Measurements from ENCODE around the gene PPTC7. TPM values are rescaled to one million over a fixed set of nuclear protein-coding genes. Genes with fewer than 3 reads are reported as not detected.
"Not testable (repeated sequence)": the region's sequence is repeated elsewhere in the genome, so short reads cannot be mapped to it uniquely, and the experiment has no call there.

Gene PPTC7
- total RNA-seq, 4 donors from 2014 or later, result 3.6 to 34.1 (median 21.1) TPM

DNA sequence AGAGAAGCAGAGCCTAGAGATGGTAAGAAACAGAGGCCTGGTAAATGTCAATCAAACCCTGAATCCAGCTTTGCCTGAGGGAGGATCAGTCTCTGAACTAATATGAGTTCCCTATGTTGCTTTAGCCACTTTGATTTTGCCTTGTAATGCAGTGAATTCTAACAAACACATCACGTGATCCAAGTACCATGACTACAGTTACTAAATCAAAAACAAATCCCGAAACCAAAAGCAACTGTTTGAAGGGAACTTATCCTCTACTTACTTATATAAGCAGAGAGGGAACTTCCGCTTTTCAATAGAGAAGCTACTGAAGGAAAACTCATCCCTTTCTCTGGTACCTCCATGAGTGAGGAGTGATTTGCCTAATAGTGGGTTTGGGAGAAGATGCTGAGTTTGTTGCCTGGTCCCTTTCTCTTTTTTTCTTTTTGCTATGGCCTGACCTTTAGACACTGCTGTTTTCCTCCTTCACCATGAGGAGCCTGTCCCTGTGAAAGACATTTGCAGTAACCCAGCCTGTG is 7.7 kb upstream of the PPTC7 start:
- Histone ChIP-seq H3K9me3 (no peaks in the 10 kb centered on the region), H3K36me3 (no peaks in the 10 kb centered on the region), H3K4me1 (no peaks in the 10 kb centered on the region), H3K27ac (peak overlapping the region; percentile 66 to 68), H3K4me3 (no peak overlapping the region), H3K27me3 (no peaks in the 10 kb centered on the region)
- intact Hi-C loops (cut with DNase I; ENCODE audit: low total_unique reads), result no loop called here
- TF ChIP-seq, protein P1, sequence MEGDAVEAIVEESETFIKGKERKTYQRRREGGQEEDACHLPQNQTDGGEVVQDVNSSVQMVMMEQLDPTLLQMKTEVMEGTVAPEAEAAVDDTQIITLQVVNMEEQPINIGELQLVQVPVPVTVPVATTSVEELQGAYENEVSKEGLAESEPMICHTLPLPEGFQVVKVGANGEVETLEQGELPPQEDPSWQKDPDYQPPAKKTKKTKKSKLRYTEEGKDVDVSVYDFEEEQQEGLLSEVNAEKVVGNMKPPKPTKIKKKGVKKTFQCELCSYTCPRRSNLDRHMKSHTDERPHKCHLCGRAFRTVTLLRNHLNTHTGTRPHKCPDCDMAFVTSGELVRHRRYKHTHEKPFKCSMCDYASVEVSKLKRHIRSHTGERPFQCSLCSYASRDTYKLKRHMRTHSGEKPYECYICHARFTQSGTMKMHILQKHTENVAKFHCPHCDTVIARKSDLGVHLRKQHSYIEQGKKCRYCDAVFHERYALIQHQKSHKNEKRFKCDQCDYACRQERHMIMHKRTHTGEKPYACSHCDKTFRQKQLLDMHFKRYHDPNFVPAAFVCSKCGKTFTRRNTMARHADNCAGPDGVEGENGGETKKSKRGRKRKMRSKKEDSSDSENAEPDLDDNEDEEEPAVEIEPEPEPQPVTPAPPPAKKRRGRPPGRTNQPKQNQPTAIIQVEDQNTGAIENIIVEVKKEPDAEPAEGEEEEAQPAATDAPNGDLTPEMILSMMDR (IDR thresholded peaks at IDR 0.05), result no peak
- no peak for TF ChIP-seq POLR2A (IDR thresholded peaks at IDR 0.05)
- DNase-seq, result no peak

DNA sequence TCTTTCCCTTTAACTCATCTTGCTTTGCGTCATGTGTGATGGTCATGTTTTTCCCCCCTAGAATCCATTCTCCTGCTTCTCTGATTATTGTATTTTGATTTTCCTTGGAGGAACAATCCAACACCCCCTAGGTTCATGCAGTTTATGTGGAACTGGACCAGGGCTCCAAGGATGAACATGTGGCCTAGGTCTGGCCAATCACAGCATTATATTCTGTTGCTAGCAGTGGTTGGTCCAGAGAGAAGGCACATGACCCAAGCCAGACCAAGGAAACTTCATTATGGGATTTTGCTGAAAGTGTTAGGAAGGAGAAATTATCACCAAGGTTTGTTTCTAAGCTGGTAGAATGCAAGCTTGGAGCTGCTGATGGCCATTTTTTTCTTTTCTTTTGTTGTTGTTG is 6.9 kb upstream of the PPTC7 start:
- DNase-seq, result no peak
- no peaks in the 10 kb centered on the region for H3K4me1 ChIP-seq
- no peaks in the 10 kb centered on the region for H3K36me3 ChIP-seq
- no peak overlapping the region for H3K4me3 ChIP-seq
- no peaks in the 10 kb centered on the region for H3K9me3 ChIP-seq
- TF ChIP-seq, protein P1 (IDR thresholded peaks at IDR 0.05), result no peak
- TF ChIP-seq POLR2A (IDR thresholded peaks at IDR 0.05), result no peak
- intact Hi-C loops (cut with DNase I; ENCODE audit: low total_unique reads), result no loop called here
- no peaks in the 10 kb centered on the region for H3K27me3 ChIP-seq
- peak overlapping the region in 1 of 2 donors; percentile 68 for H3K27ac ChIP-seq

DNA sequence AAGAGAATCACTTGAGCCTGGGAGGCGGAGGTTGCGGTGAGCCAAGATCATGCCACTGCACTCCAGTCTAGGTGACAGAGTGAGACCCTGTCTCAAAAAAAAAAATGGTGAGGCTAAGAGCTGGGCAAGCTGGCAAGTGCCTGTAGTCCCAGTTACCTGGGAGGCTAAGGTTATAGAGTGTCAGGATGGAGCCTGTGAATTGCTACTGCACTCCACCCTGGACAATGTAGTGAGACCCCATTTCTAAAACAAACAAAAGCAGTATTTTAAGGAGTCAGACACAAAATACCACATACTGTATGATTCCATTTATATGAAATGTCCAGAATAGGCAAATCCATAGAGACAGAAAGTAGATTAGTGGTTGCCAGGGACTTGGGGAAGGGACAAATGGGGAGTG is 4.0 kb upstream of the PPTC7 start:
- H3K4me3 ChIP-seq; H3K9me3 ChIP-seq; H3K27me3 ChIP-seq; intact Hi-C loops (cut with DNase I; ENCODE audit: low total_unique reads); H3K4me1 ChIP-seq; DNase-seq; H3K27ac ChIP-seq; H3K36me3 ChIP-seq: not testable (repeated sequence)

DNA sequence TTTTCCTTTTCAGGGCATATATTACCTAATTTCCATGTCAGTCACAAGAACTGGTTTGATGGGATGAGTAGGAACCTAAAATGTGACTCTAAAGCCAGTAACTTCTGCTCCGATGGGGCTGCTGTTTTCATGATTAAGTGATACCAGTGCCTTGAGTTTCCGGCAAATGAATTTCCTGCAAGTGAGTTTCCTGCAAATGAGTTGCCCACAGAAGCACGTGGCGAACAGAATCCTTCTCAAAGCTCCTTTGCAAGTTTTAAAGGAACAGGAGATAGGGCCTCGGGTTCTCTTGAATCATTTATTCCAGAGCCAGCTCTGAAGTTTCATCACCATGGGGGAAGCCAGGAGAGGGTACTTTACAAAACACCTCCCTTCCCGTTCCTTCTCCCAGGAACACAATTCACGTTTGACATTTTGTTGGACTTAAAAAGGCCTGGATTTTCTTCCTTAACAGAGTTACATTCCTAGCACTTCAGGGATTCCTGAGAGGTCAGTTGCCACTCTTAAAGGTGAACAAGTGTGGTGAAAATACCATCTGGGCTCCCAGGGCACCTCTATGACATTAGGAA is 2.2 kb upstream of the PPTC7 start:
- Histone ChIP-seq H3K27me3 (no peaks in the 10 kb centered on the region), H3K9me3 (no peaks in the 10 kb centered on the region), H3K36me3 (no peaks in the 10 kb centered on the region), H3K4me3 (no peak overlapping the region), H3K27ac (peak overlapping the region; percentile 39 to 52), H3K4me1 (peaks cover 0 to 11% of the 10 kb centered on the region in 2 donors)
- DNase-seq, result no peak
- TF ChIP-seq POLR2A (IDR thresholded peaks at IDR 0.05), result no peak
- TF ChIP-seq, protein P1 (IDR thresholded peaks at IDR 0.05), result no peak
- intact Hi-C loops (cut with DNase I; ENCODE audit: low total_unique reads), result no loop called here

DNA sequence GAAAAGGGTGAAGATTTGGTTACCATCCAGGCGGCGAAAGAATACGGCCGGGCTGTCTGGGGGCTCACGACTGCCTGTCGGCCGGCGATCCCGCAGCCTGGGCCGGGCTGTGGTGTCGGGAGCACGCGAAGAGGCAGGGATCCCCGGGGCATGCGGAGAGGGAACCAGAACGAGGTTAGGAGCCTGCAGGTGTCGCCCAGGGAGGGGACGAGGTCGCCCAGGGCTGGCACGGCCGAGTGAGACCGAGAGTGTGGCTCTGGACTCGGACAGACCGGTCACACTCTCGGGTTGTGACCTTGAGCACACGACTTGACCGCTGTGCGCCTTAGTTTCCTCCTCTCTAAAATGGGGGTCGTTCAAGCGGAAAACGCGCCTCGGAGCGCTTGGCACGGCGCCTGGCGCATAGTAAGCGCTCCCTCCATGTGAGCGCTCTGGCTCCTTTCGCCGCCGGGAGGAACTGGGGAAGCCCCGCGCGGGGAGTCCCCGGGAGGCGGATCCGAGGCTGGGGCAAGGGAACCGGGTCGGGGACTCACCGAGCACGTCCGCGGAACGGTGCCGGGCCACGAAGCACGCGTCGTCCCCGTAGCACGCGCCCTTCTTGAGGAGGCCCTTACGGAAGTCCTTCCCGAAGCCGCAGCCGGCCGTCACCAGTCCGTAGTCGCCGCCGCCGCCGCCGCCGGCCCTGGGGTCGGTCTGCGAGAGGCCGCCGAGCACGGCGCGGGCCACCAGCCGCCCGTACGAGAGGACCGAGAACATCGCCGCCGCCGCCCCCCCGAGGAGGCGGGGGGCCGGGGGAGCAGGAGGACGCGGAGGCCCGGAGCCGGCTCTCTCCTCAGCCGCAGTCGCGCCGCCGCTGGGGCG is 612 bp downstream of the PPTC7 start:
- no peaks in the 10 kb centered on the region for H3K36me3 ChIP-seq
- no peaks in the 10 kb centered on the region for H3K9me3 ChIP-seq
- TF ChIP-seq, protein P1 (IDR thresholded peaks at IDR 0.05), result no peak
- TF ChIP-seq POLR2A (IDR thresholded peaks at IDR 0.05), result no peak
- peak overlapping the region; percentile 86 to 92 for H3K27ac ChIP-seq
- no peaks in the 10 kb centered on the region for H3K27me3 ChIP-seq
- H3K4me3 ChIP-seq, result peak overlapping the region; percentile 69 to 93
- intact Hi-C loops (cut with DNase I; ENCODE audit: low total_unique reads), result no loop called here
- DNase-seq, result peak; percentile 57 to 66
- H3K4me1 ChIP-seq, result peaks cover 0 to 11% of the 10 kb centered on the region in 2 donors

Data from uterus (tissue), 4 donors.